Stimulated activated CD4-positive, alpha-beta T cell treated with anti-CD3 and anti-CD28 coated beads, Interleukin-4, amount 100 ng/mL, for 1 hour (primary cell): ENCODE measurements around the gene IGF2BP3.
"Not testable (repeated sequence)": the region's sequence is repeated elsewhere in the genome, so short reads cannot be mapped to it uniquely, and the experiment has no call there.

Experiments
- DNase-seq: peaks from one replicate; pipeline ENCODE4 v3.0.0-alpha.2; 2020

The IGF2BP3 gene

DNA sequence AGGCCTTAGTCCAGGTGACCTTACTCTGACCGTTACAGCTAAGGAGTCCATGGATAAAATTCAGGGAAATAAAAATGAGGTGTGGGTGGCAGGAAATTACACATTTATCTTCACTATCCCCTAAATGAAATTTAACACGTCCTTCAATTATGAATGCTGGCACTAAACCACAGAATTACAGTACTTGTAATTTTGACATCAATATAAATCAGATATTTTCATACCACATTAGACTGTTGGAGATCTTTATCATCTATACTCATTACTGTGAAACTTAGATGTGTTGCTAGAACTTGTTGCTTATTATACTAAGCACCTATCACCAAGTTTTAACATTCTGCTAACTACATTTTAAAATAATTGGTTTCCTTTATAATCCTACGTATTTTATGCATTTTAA, 51.1 kb downstream of the IGF2BP3 start:
- no peak for DNase-seq

DNA sequence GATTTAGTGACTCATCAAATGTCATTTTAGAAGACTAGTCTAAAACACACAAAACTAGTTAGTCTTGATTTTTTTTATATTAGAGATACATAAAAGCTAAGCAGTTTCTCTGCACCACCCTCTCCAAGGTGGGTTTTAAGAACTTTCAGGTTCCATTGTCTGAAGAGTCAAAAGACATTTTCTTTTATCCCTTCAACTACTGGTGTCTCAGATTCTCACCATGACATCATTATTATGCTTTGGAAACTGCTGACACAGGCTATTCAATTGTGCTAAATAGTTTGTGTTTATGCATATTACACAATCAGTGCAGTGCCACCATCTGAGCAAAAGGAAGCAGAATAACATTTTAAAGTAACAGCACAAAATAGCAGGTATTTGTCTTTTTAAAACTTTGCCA, 52.2 kb downstream of the IGF2BP3 start:
- no peak for DNase-seq

DNA sequence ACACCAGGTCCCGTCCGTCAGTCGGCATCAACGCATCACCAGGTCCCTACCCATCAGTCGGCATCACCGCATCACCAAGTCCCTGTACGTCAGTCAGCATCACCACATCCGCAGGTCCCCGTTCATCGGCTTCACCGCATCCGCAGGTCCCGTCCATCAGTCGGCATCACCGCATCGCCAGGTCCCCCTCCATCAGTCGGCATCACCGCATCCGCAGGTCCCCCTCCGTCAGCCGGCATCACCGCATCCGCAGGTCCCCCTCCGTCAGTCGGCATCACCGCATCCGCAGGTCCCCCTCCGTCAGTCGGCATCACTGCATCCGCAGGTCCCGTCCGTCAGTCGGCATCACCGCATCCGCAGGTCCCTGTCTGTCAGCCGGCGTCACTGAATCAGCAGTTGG, 55.1 kb downstream of the IGF2BP3 start:
- no peak for DNase-seq

DNA sequence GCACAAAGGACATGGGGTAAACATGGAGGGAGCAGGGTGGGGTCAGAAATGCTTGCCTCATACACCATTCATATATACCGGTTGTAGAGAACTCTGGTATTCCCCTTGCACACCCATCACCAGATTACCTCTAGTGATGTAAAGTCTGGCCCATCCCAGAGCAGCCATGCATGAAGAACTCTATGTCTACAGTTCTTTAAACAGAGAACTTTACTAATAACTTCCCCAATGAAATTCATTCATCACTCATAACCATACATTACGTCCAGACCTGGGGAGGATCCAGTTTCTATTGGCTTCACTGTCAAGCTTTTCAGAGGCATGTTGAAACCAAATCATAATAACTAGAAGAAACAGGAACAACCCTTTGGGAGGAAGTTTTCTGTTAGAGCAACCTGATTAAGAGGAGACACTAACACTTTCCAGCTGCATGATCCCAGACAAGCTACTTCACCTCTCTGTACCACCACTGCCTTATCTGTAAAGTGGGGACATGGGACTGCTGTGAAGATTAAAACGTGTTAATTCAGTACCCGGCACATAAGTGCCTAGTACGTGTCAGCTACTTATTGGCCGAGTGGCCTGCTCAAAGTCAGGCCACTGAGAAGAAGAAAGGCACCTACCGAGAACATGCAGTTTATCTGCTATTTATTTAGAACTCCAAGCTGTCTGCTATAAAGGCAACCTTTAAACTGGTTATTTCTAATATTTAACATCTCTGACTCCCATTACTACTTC, 59.7 kb downstream of the IGF2BP3 start:
- DNase-seq: no peak

DNA sequence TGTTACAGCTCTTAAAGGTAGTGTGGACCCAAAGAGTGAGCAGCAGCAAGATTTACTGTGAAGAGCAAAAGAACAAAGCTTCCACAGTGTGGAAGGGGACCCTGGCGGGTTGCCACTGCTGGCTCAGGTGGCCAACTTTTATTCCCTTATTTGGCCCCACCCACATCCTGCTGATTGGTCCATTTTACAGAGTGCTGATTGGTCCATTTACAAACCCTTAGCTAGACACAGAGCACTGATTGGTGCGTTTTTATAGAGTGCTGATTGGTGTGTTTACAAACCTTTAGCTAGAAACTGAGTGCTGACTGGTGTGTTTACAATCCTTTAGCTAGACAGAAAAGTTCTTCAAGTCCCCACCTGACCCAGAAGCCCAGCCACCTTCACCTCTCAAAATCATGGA, 63.7 kb downstream of the IGF2BP3 start:
- DNase-seq: not testable (repeated sequence)

DNA sequence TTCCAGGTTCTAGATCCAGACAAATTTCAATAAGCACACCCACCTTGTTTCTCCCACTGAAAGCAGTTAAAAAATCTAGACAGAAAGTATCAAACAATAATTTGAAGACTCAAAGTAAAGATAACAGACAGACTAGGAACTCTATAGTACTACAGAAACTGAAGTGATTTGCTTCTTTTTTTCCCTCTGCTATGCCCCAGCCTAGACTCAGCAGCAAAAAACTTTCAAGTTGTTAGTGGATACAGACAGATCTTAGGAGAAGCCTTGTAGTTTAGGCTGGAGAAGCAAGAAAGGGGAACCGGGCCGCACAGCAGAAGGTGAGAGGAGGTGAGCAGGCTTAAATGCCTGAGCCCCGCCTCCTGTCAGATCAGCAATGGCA, 65.1 kb downstream of the IGF2BP3 start:
- peak; percentile 8 for DNase-seq

DNA sequence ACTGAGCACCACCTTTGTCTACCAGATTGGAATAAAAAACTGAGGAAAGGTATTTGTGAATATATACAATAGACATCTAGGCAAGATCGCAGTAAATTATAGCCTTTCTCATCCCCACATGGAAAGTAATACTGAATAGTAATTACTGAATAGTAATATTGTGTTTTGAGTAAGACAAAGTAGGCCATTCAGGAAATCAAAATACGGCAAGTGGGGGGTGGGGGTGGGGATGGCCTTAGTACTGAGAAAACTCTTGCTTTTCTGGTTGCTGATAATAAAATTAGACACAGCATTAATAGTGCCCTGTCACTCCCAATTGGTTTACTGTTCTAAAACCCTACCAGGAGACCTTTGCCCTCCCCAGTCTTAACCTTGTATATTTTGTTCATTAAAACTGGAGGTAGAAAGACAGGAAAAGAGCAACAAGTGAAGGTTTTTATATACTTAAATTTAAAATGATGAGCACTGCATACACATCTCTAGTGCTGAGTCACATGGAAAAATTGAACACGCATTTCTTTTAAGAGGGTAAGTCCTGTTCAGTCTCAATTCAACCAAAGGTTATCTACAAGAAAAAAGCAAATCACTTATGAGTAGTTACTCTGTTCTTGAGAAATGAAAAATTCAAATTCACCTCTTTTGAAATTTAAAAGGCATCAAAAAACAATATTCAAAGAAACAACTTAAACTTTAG, 65.6 kb downstream of the IGF2BP3 start:
- DNase-seq: peak; percentile 17

DNA sequence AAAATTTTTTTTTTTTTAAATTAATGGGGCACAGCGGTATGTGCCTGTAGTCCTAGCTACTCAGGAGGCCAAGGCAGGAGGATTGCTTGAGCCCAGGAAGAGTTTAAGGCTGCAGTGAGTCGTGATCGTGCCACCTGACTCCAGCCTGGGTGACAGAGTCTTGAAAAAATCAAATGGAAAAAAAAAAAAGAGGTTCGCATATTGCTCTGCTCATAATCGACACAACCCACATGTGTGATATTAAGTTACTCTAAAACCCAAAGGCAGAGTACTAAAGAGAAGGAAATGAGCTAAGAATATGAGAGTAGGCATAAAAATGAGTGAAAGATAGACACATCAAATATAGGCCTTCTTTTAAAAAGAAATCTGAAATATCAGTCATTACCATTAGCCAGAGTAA, 66.3 kb downstream of the IGF2BP3 start:
- DNase-seq: peak; percentile 10

DNA sequence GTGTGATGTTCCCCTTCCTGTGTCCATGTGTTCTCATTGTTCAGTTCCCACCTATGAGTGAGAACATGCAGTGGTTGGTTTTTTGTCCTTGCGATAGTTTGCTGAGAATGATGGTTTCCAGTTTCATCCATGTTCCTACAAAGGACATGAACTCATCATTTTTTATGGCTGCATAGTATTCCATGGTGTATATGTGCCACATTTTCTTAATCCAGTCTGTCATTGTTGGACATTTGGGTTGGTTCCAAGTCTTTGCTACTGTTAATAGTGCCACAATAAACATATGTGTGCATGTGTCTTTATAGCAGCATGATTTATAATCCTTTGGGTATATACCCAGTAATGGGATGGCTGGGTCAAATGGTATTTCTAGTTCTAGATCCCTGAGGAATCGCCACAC, 72.2 kb downstream of the IGF2BP3 start:
- DNase-seq: not testable (repeated sequence)

DNA sequence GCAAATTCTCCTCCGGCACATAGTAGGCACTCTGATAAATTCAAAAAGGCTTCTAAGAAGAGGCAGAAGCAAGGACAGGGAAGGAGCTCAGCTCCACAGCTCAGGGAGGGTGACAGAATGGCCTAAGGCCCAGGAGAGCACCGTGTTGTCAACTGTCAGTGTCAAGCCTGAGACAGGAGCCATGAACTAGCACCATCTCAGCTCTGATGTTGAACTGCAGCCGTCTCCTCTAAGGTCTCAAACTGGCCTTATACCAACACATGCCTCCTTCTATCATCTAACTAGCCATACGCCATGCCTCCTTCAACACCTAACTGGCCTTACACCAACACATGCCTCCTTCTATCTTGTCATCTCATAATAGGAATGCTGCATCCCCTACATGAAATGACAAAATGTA, 73.0 kb downstream of the IGF2BP3 start:
- DNase-seq: no peak

DNA sequence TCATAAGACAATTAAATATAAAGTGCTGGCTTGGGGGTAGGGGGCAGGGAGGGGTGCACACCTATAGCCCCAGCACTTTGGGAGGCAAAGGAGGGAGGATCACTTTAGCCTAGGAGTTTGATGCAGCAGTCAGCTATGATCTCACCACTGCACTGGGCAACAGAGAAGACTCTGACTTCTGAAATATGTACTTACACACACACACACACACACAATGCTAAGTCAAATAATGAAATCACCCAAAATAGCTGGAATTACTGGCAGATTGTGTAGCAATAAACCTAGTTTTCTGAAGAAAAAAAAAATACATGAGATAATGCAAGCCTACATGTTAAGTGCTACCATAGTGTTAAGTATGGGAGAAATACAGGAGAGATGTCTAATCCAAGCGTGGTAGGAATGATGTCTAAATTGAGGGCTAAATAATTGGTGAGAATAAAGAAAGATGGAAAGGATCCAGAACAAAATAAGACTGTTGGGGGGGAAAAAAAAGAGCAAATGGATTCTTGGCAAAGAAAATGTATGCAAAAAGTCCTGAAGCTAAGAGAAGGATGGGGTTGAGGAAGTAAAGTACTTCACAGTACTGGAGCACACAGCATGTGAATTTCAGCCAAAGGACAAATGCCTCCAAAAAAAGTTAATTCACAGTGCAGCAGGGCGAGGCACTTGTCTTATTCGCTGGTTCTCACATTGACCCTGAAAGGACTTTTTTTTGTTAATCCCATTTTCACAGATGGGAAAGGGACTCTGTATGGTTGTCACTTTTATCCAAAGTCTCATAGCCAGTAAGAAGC, 73.9 kb downstream of the IGF2BP3 start:
- no peak for DNase-seq

DNA sequence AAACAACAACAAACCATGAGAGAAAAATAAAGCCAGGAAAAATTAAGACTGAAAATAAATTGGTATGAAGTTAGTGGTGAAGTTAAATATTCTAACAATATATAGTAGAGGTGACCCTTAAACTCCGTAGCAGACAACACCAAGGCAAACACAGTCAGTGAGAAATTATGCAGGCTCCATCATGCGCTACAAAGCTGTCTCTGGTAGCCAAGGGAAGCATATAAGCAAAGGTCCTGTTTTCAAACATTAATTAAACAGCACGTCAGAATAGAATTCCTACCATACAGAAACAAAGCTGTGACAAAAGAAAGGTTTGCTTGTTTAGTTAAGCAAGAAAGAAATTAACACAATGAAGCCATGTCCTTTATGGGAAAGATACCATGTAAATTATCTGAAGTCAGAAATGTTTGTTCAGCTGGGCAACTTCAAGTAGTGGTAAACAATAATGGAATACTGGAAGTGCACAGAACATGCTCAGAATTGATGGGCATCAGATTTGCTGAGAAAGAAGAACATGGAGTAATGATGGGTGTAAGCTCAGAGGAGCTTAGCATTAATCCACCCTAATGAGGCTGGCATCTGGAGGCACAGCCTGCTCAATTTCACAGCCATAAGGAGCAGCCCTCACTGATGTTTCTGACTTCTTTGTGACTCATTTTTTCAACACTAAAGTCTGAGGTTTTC, 75.7 kb downstream of the IGF2BP3 start:
- no peak for DNase-seq

DNA sequence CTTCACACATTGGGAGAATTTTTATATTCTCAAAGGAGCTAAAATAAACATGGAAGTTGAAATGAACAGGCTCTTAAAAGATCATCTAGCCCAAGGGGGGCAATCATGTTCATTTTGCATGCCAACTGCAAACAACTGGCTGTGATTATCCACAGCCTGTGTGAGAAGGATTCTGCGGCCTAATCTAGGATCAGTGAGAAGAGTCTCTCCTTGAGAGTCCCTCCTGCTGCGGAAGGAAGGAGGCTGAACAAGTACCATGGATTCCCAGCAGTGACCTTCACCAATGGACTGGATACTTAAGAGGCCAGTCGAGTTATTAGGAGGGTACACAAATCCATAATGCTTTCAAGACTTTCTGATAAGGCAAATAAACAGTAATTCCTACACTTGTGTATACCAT, 76.7 kb downstream of the IGF2BP3 start:
- no peak for DNase-seq

DNA sequence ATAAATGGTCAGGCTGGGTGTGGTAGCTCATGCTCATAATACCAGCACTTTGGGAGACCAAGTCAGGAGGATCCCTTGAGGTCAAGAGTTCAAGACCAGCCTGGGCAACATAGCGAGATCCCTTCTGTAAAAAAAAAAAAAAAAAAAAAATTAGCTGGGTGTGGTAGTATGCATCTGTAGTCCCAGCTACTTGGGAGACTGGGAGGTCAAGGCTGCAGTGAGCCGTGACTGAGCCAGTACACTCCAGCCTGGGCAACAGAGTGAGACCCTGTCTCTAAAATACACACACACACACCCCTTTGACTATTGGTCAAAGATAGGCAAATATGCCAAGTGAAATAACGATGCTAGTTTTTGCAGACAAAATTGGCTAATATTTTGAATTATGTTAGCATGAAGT, 80.6 kb downstream of the IGF2BP3 start:
- DNase-seq: no peak

DNA sequence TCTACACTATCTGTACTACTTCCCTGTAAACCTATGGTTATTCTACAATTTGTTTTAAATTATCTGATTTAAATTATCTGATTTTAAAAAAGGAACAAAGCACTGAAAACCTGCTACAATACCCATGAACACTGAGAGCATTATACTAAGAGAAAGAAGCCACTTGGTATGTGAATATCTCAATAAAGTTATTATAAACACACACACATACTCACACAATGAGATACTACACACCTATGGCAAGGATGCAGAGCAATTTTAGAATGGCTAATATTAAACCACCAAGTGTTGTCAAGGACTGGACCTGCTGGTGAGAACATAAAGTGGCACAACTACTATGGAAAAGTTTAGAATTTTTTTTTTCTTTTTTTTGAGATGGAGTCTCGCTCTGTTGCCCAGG, 82.7 kb downstream of the IGF2BP3 start:
- DNase-seq: no peak

DNA sequence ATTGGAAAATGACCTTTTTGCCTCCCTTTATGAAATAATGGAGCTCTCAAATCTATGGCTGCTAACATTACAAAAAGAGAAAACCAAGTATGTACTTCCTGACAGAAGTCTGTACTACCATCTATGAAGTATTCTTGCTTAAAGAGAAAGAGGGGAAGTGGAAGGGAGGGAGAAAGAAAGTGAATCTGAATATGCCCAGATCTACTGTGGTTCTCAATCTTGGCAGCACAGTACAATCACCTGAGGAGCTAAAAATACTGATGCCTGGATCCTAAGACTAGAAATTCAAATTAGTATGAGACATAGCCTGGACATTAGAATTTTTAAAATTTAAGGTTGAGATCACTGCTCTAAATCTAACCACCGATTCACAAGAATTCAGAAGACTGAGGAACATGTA, 85.2 kb downstream of the IGF2BP3 start:
- no peak for DNase-seq

DNA sequence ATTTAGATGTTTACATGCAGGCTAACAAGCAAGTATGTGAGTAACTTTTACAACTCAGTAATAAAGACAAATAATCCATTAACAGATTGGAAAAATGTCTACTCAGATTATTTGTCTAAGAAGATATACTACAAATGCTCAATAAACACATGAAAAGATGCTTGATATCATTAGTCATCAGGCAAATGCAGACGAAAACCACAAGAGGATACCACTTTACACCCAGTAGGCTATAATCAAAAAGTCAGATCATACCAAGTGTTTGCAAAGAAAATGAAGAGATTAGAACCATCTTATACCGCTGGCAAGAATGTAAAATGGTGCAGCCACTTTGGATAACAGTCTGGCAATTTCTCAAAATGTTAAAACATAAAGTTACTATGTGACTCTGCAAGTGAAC, 87.1 kb downstream of the IGF2BP3 start:
- DNase-seq: no peak

DNA sequence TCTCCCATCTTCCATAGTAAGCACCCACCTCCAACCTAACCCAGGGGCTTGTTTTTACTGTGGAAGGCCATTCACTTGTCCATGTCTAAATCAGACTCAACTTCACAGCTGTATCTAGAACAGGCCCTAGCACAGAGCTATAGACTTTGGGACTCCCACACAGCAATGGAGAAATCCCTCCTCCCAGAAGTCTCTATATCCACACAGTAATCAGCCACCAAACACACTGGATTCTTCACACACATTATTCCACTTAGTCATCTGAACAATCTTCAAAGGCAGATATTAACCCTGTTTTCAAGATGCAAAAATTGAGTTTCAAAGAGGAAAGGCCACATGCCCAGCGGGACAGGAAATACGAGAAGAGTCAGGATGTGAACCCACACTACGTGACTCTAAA, 89.3 kb downstream of the IGF2BP3 start:
- no peak for DNase-seq

DNA sequence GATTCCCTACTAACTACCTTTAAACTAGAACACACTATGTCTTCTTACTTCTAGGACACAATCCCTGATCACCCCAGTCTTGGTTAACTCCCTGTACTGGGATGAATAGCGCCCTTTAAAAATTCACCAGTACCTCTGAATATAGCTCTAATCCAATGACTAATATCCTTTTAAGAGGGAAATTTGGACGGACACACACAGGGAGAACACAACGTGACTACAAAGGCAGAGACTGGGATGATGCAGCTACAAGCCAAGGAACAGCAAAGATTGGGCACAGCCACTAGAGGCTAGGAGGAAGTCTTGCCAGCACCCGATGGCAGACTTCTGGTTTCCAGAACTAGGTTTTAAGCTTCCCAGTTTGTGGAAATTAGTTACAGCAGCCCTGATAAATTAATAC, 89.7 kb downstream of the IGF2BP3 start:
- no peak for DNase-seq

DNA sequence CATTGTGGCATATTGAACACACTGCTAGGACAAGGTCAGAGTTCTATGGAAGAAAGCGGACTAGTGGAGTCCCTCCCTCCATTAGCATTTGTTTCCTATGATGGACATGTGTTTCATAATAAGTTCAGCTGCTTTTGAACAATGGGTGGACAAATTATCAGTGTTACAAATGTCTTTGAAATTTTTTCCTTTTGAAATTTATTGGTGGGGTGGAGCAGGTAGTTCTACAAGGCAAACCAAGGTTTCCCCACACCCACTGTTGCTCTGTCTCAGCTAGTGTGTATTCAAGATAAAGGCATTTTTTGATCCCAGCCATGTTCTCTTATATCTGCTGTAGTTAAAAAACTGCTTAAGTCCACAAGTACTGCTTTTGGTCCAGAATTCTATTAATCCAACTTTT, 91.3 kb downstream of the IGF2BP3 start:
- DNase-seq: no peak

DNA sequence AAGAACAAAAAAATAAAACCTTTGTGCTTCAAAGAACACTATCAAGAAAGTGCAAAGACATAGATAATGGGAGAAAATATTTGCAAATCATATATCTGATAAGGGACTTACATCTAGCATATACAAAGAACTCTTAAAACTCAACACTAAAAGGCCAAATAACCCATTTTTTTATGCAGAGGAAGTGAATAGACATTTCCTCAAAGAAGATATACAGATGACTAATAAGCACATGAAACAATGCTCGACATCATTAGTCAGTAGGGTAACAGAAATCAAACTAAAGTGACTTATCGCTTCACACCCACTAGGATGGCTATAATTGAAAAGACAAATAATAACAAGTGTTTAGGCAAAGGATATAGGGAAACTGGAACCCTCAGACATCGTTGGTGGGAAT, 93.2 kb downstream of the IGF2BP3 start:
- no peak for DNase-seq

DNA sequence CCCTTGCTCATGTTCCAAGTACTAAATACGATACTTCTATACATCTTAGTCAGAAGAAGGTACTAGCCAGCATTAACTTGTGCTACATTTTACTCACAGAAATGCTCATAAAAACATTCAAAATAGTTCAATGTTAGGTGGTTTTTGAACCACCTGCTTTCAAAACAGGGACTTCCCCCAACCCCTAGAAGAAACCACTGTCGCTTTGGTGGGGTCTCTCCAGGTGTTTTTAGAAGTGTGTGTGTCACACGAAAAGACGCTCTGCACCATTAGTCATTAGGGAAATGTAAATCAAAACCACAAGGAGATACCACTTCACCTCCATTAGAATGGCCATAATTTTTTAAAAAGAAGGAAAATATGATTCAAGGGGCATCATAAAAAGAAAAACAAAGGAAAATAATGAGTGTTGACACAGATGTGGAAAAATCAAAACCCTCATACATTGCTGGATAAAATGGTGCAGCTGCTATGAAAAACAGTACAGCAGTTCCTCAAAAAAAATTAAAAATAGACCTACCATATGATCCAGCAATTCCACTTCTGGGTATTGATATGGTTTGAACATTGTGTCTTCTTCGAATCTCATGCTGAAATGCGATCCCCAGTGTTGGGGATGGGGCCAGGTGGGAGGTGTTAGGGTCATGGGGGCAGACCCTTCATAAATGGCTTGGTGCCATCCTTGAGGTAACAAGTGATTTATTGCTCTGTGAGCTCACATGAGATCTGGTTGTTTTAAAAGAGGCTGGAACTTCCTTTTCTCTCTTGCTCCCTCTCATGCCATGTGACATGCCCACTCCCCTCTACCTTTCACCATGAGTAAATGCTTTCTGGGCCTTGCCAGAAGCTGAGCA, 96.9 kb downstream of the IGF2BP3 start:
- DNase-seq: peak; percentile 42
